PC-3 (cell line): Measurements from ENCODE around the gene MCCC1. TPM values are rescaled to one million over a fixed set of nuclear protein-coding genes. Genes with fewer than 3 reads are reported as not detected.
A peak's percentile ranks its signal among the peaks of the same experiment; 100 is the strongest.

Experiments
- ATAC-seq: fragments of 200-7000 bp; cut with Tn5 transposase; 2 replicates; pipeline ENCODE4 v1.9.1; 2020; ENCODE audit warnings: mild to moderate bottlenecking, moderate library complexity
- Bru-seq: library from RNA; stranded (reverse); fragments of 400-500 nt; gene quantifications from one replicate; lab custom pipeline; 2021; lab: Mats Ljungman, UMichigan
- BruChase-seq, 2 experiments: library from RNA; stranded (reverse); fragments of 400-500 nt; gene quantifications; one replicate each; lab custom pipeline; 2021; lab: Mats Ljungman, UMichigan
- BruUV-seq: library from RNA; stranded (reverse); fragments of 400-500 nt; replicated peaks from 2 replicates; lab custom pipeline; 2021; lab: Mats Ljungman, UMichigan
- CTCF ChIA-PET: fragments of 300-600 bp; sonication (Branson Sonifier 250); formaldehyde crosslinking; loops from one replicate; lab custom pipeline; 2022; ENCODE audit warnings: antibody characterized with exemption; lab: Charles Lee
- POLR2A ChIA-PET: fragments of 300-600 bp; sonication (Branson Sonifier 250); formaldehyde crosslinking; loops from one replicate; lab custom pipeline; 2022; ENCODE audit warnings: antibody characterized with exemption; ENCODE audit not compliant: unreplicated experiment; lab: Charles Lee
- DNase-seq: peaks from one replicate; pipeline ENCODE4 v3.0.0-alpha.2; 2015
- H2AFZ ChIP-seq: fragments of 300-600 bp; sonication (generic); 2 replicates; pipeline ENCODE4 v1.6.0; 2016; ENCODE audit warnings: antibody characterized with exemption, low read length
- H3F3A ChIP-seq: fragments of 300-600 bp; sonication (generic); one replicate; pipeline ENCODE4 v1.6.0; 2017; ENCODE audit warnings: antibody characterized with exemption, low read length, control low read depth, mild to moderate bottlenecking; ENCODE audit not compliant: unreplicated experiment
- H3K27ac ChIP-seq: fragments of 300-600 bp; sonication (generic); 2 replicates; pipeline ENCODE4 v1.5.1; 2016; ENCODE audit warnings: mild to moderate bottlenecking, low read length
- H3K27me3 ChIP-seq: fragments of 300-600 bp; sonication (generic); 2 replicates; pipeline ENCODE4 v1.6.1; 2016; ENCODE audit warnings: low read length, mixed read lengths
- H3K36me3 ChIP-seq: fragments of 300-600 bp; sonication (generic); 2 replicates; pipeline ENCODE4 v1.6.1; 2016; ENCODE audit warnings: low read depth, mixed run types, low read length, mixed read lengths
- H3K4me1 ChIP-seq: fragments of 300-600 bp; sonication (generic); 2 replicates; pipeline ENCODE4 v1.5.1; 2016; ENCODE audit warnings: low read length; ENCODE audit not compliant: insufficient read depth
- H3K4me2 ChIP-seq: fragments of 300-600 bp; sonication (generic); 2 replicates; pipeline ENCODE4 v1.6.0; 2016; ENCODE audit warnings: low read length
- H3K4me3 ChIP-seq: fragments of 300-600 bp; sonication (generic); 2 replicates; pipeline ENCODE4 v1.5.1; 2016; ENCODE audit warnings: mild to moderate bottlenecking, low read length, mixed read lengths
- H3K79me2 ChIP-seq: fragments of 300-600 bp; sonication (generic); 2 replicates; pipeline ENCODE4 v1.6.1; 2017; ENCODE audit warnings: low read length, mixed read lengths
- H3K9ac ChIP-seq: fragments of 300-600 bp; sonication (generic); 2 replicates; pipeline ENCODE4 v1.6.0; 2016; ENCODE audit warnings: mild to moderate bottlenecking, low read length
- H3K9me2 ChIP-seq: fragments of 300-600 bp; sonication (generic); replicated peaks from 2 replicates; pipeline ENCODE4 v1.6.1; 2016; ENCODE audit warnings: mixed run types, low read length, mixed read lengths
- H3K9me3 ChIP-seq: fragments of 300-600 bp; sonication (generic); 2 replicates; pipeline ENCODE4 v1.6.1; 2016; ENCODE audit warnings: low read length, mixed read lengths
- H4K20me1 ChIP-seq: fragments of 300-600 bp; sonication (generic); 2 replicates; pipeline ENCODE4 v1.6.1; 2016; ENCODE audit warnings: low read length, mixed read lengths
- CTCF ChIP-seq: fragments of 300-600 bp; sonication (generic); conservative IDR thresholded peaks from 2 replicates; pipeline ENCODE4 v1.5.1; 2017; ENCODE audit warnings: antibody characterized with exemption, low read depth, mild to moderate bottlenecking, low read length
- EZH2 ChIP-seq: fragments of 300-600 bp; sonication (generic); IDR thresholded peaks from one replicate; pipeline ENCODE4 v1.6.1; 2017; ENCODE audit warnings: antibody characterized with exemption, mild to moderate bottlenecking, low read length; ENCODE audit not compliant: unreplicated experiment
- EZH2phosphoT487 ChIP-seq: fragments of 300-600 bp; sonication (generic); IDR thresholded peaks from 2 replicates; pipeline ENCODE4 v1.6.1; 2018; ENCODE audit warnings: mild to moderate bottlenecking, antibody characterized with exemption, low read length, borderline replicate concordance
- intact Hi-C: fragments of 100-400 bp; cut with micrococcal nuclease; formaldehyde crosslinking; loops from 2 replicates; pipeline ENCODE4 v1.9.0; 2023
- long read RNA-seq: library from polyadenylated mRNA; unstranded; transcript quantifications from one replicate; pipeline ENCODE4 v2.0.0, GENCODE V29; 2021; ENCODE audit not compliant: unreplicated experiment
- total RNA-seq: library from RNA; depleted of rRNA; stranded (reverse); fragments of >200 nt; gene quantifications from 2 replicates; pipeline ENCODE4 v1.2.3, GENCODE V29; 2014; rRNA removed

Gene MCCC1
- total RNA-seq (18.5 and 26.3 TPM in 2 replicates), Bru-seq, nascent RNA (percentile 69 among the genes with signal in this experiment), BruChase-seq, experiment 1, labeled RNA remaining after a 6-hour chase (percentile 58 among the genes with signal in this experiment), BruChase-seq, experiment 2, labeled RNA remaining after a 2-hour chase (percentile 67 among the genes with signal in this experiment)
- long read RNA-seq, transcript MCCC1-201 (19 exons, 2,545 nt): major isoform, 52 of 75 reads
- long read RNA-seq, partial matches to known transcripts: 5 of 75 reads
- long read RNA-seq, other reads (novel, unspliced or antisense): 18 of 75 reads

- DNase-seq: peak; percentile 97
- Histone ChIP-seq H3K4me3 (peak within 1 kb of the TSS; percentile 82), H3K9ac (peak within 1 kb of the TSS; percentile 85), H3K27me3 (no peaks in the 10 kb centered on the region), H3F3A (peaks cover 3% of the 10 kb centered on the region), H3K9me3 (no peaks in the 10 kb centered on the region), H3K4me2 (peak within 1 kb of the TSS; percentile 77), H3K36me3 (no peaks in the 10 kb centered on the region), H3K4me1 (peaks cover 30% of the 10 kb centered on the region), H3K9me2 (no peaks in the 10 kb centered on the region), H4K20me1 (no peaks in the 10 kb centered on the region), H3K27ac (peak within 1 kb of the TSS; percentile 79), H3K79me2 (peaks cover 14% of the 10 kb centered on the region), H2AFZ (peak within 1 kb of the TSS; percentile 69)
- BruUV-seq: TSS peak; percentile 55
- ATAC-seq: peak; percentile 91
- TF ChIP-seq EZH2phosphoT487 (no peak), EZH2 (no peak), CTCF (no peak)
- ChIA-PET POLR2A (no interaction called here), CTCF (interaction anchor here (0.6 kb wide), 1 partner anchor 120 kb away, joined by 6 read pairs; no protein-coding TSS in a partner anchor)
- intact Hi-C loops: loop anchor here (2.0 to 5.0 kb wide), 2 partner anchors 24 to 132 kb away; no protein-coding TSS in a partner anchor
These were observed at the start of gene MCCC1 for GRCh38 chr3:183099026-183099837. MCCC1 (minus strand) TSS chr3:183099496; CDS start chr3:183099440, 56 bp downstream.

- Histone ChIP-seq H3K79me2 (no peaks in the 10 kb centered on the region), H3K9me2 (no peaks in the 10 kb centered on the region), H3K36me3 (no peaks in the 10 kb centered on the region), H3K9me3 (no peaks in the 10 kb centered on the region), H4K20me1 (no peaks in the 10 kb centered on the region), H2AFZ (no peak overlapping the region), H3F3A (no peaks in the 10 kb centered on the region), H3K4me2 (no peak overlapping the region), H3K9ac (no peak overlapping the region), H3K27ac (no peak overlapping the region), H3K4me3 (no peak overlapping the region), H3K27me3 (no peaks in the 10 kb centered on the region), H3K4me1 (no peaks in the 10 kb centered on the region)
- peak; percentile 23 for DNase-seq
- CTCF ChIA-PET: no interaction called here
- ATAC-seq: no peak
- intact Hi-C loops: no loop called here
- POLR2A ChIA-PET: no interaction called here
- TF ChIP-seq EZH2phosphoT487: no peak
- TF ChIP-seq EZH2: no peak
- no peak for TF ChIP-seq CTCF
- no TSS peak for BruUV-seq
These were observed 48.8 kb upstream of the MCCC1 start for GRCh38 chr3:183148056-183148455.
